D721Med (cell line): ENCODE results near the gene NUDT15.

ENCODE experiments used
- DNase-seq: peaks from one replicate; pipeline ENCODE4 v3.0.0; 2011; ENCODE audit warnings: low spot score; ENCODE audit not compliant: insufficient read length
- FAIRE-seq: peaks from 2 replicates; lab custom pipeline; 2011; peaks lifted over from hg19 to GRCh38; lab: Jason Lieb, UNC
- TF ChIP-seq, protein P1 (sequence below): IDR thresholded peaks from 2 replicates; pipeline ENCODE4 v1.5.1; 2012; ENCODE audit warnings: mild to moderate bottlenecking, control low read depth; ENCODE audit not compliant: insufficient read depth; ENCODE audit errors: missing control alignments

The NUDT15 gene

DNA sequence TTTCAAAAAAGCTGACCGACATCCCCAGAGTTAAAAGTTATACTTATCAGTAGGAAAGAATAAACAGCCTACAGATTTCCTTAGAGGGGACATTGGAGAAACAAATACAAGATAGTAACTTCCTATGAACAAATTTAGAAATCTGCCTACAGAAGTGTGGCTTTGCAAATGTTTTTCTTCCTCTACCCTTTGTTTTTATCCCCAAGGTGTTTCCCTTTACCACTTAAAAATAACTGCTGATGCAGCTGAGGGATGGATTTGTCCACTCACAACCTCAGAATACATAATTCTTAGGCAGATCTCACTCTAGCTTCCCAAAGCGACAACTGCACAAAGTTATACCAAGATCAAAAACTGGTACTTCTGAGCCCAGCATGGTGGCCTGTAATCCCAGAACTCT is 36.5 kb downstream of the NUDT15 start:
- FAIRE-seq (no peak), DNase-seq (no peak)
- TF ChIP-seq, protein P1, sequence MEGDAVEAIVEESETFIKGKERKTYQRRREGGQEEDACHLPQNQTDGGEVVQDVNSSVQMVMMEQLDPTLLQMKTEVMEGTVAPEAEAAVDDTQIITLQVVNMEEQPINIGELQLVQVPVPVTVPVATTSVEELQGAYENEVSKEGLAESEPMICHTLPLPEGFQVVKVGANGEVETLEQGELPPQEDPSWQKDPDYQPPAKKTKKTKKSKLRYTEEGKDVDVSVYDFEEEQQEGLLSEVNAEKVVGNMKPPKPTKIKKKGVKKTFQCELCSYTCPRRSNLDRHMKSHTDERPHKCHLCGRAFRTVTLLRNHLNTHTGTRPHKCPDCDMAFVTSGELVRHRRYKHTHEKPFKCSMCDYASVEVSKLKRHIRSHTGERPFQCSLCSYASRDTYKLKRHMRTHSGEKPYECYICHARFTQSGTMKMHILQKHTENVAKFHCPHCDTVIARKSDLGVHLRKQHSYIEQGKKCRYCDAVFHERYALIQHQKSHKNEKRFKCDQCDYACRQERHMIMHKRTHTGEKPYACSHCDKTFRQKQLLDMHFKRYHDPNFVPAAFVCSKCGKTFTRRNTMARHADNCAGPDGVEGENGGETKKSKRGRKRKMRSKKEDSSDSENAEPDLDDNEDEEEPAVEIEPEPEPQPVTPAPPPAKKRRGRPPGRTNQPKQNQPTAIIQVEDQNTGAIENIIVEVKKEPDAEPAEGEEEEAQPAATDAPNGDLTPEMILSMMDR: no peak

- TF ChIP-seq, protein P1: peak; percentile 36
- FAIRE-seq (no peak), DNase-seq (no peak)
Measured at GRCh38 chr13:48078251-48078656, 40.7 kb downstream of the NUDT15 start.

GRCh38 chr13:48081739-48082138 is 44.2 kb downstream of the NUDT15 start:
- DNase-seq: no peak
- FAIRE-seq: no peak
- TF ChIP-seq, protein P1: no peak

- TF ChIP-seq, protein P1: no peak
- FAIRE-seq (no peak), DNase-seq (no peak)
Measured at GRCh38 chr13:48086272-48086671, 48.7 kb downstream of the NUDT15 start.

- DNase-seq (no peak), FAIRE-seq (no peak)
- TF ChIP-seq, protein P1: no peak
Measured at GRCh38 chr13:48093588-48093987, 56.1 kb downstream of the NUDT15 start.

DNA sequence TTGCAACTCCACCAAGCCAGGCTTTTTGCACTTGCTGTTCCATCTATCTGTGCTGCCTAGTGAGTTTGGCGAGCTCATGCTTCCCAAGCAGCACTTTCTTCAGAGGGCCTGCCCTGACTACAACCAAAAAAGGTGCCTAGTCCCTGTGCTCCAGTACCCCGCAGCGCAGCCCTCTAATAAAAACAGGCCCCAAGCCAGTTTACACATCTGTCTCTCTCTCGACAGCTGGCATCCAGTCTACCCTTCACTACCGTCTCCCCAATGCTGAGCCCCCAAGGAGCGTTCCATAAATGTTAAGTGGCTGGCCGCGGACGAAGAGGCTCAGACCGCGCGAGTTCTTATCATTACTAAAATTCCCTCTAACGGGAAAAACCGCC is 56.9 kb downstream of the NUDT15 start:
- DNase-seq (no peak), FAIRE-seq (no peak)
- TF ChIP-seq, protein P1: no peak

- FAIRE-seq (no peak), DNase-seq (peak; percentile 85)
- TF ChIP-seq, protein P1: peak; percentile 94
Measured at GRCh38 chr13:48094781-48095502, 57.4 kb downstream of the NUDT15 start, which contains the start of gene MED4. Gene MED4, minus strand, starts transcription at chr13:48095104. Its CDS starts 26 bp downstream, at chr13:48095078.
